ENCODE data around the gene MED13L. TPM values are rescaled to one million over a fixed set of nuclear protein-coding genes. Genes with fewer than 3 reads are reported as not detected.

The MED13L gene
- total and polyA plus RNA-seq, 12 donors: 8.8 to 106 (median 73.8) TPM

GRCh38 chr12:116309343-116309742 is 31.9 kb upstream of the MED13L start:
- no peaks in the 10 kb centered on the region for H3K36me3 ChIP-seq (replicated peaks in 1 of 2)
- no peak for TF ChIP-seq POLR2A (IDR thresholded peaks at IDR 0.05)
- no peak for TF ChIP-seq CTCF (IDR thresholded peaks at IDR 0.05)
- H3K4me1 ChIP-seq (replicated peaks in 1 of 2): no peaks in the 10 kb centered on the region
- no peaks in the 10 kb centered on the region for H3K9me3 ChIP-seq (replicated peaks in 1 of 3)
- 63 to 100% (median 95%) methylated on average over 1 of the region's 1 CpG for WGBS, 4 donors
- DNase-seq: no peak
- intact Hi-C loops (cut with DNase I): no loop called here
- H3K27ac ChIP-seq: no peak overlapping the region
- H3K27me3 ChIP-seq: no peaks in the 10 kb centered on the region
- no peak overlapping the region for H3K4me3 ChIP-seq

DNA sequence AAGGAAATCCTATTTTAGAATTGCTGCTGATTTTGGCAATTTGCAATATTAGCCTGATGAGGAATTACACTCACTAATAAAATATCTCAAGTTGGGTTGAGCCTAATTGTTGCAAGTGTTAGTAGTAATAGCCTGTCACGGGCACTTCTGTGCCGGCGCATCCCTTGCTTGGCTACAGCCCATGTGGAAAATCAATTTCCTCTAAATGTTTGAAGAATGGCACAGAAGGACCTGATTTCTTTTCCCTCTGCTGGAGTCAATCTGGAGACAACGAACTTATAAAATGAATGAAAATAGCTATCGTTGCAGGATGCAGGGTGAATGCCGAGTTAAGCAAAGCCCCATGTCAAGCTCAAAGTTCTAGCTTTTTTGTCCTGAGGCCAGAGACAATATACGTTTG is 31.2 kb upstream of the MED13L start:
- TF ChIP-seq CTCF (IDR thresholded peaks at IDR 0.05) (no peak), POLR2A (IDR thresholded peaks at IDR 0.05) (no peak)
- Histone ChIP-seq H3K27me3 (no peaks in the 10 kb centered on the region), H3K9me3 (replicated peaks in 1 of 3) (no peaks in the 10 kb centered on the region), H3K36me3 (replicated peaks in 1 of 2) (no peaks in the 10 kb centered on the region), H3K27ac (no peak overlapping the region), H3K4me3 (no peak overlapping the region), H3K4me1 (replicated peaks in 1 of 2) (peaks cover 0 to 1% of the 10 kb centered on the region in 2 donors)
- 75 to 82% (median 78%) methylated on average over 7 of the region's 7 CpGs for WGBS, 4 donors
- DNase-seq: no peak
- intact Hi-C loops (cut with DNase I): no loop called here

- H3K9me3 ChIP-seq (replicated peaks in 1 of 3): no peaks in the 10 kb centered on the region
- H3K4me3 ChIP-seq: no peak overlapping the region
- intact Hi-C loops (cut with DNase I): no loop called here
- no peak overlapping the region for H3K27ac ChIP-seq
- WGBS, 4 donors: 88 to 93% (median 89%) methylated on average over 3 of the region's 3 CpGs
- no peaks in the 10 kb centered on the region for H3K27me3 ChIP-seq
- no peak for DNase-seq
- H3K36me3 ChIP-seq (replicated peaks in 1 of 2): no peaks in the 10 kb centered on the region
- TF ChIP-seq POLR2A (IDR thresholded peaks at IDR 0.05): no peak
- no peak for TF ChIP-seq CTCF (IDR thresholded peaks at IDR 0.05)
- H3K4me1 ChIP-seq (replicated peaks in 1 of 2): peaks cover 0 to 4% of the 10 kb centered on the region in 2 donors
Measured at GRCh38 chr12:116306968-116307367, 29.5 kb upstream of the MED13L start.

GRCh38 chr12:116306506-116306905 is 29.0 kb upstream of the MED13L start:
- intact Hi-C loops (cut with DNase I): no loop called here
- Histone ChIP-seq H3K36me3 (replicated peaks in 1 of 2) (no peaks in the 10 kb centered on the region), H3K4me1 (replicated peaks in 1 of 2) (peaks cover 0 to 4% of the 10 kb centered on the region in 2 donors), H3K4me3 (no peak overlapping the region), H3K27ac (no peak overlapping the region), H3K9me3 (replicated peaks in 1 of 3) (no peaks in the 10 kb centered on the region), H3K27me3 (no peaks in the 10 kb centered on the region)
- no peak for TF ChIP-seq POLR2A (IDR thresholded peaks at IDR 0.05)
- TF ChIP-seq CTCF (IDR thresholded peaks at IDR 0.05): no peak
- 79 to 87% (median 82%) methylated on average over 5 of the region's 5 CpGs for WGBS, 4 donors
- DNase-seq: no peak
